ENCODE results near the gene SPATS2L.

SPATS2L gene

GRCh38 chr2:200411831-200412230 is 105.3 kb downstream of the SPATS2L start:
- no peak for DNase-seq (ENCODE audit: low spot score)

- no peak for DNase-seq (ENCODE audit: low spot score)
Observed at GRCh38 chr2:200414367-200414766, 107.9 kb downstream of the SPATS2L start.

DNA sequence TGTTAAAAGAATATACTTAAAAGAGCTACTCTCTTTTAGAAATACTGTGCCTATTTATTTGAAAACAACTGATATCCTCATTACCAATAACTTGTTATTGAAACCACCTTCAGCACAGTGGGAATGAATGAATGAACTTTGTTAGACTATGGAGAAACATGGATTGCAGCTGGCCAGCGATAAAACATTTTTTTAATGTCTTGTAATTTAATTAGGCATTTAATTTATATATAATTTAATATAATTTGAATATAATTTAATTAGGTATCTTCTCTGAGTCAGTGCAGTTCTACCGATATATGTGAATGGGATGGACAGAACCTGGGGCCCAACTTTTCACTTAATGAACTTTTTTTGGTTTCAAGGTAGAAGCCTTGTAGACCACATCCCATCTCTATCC is 109.0 kb downstream of the SPATS2L start:
- DNase-seq (ENCODE audit: low spot score): no peak

- DNase-seq (ENCODE audit: low spot score): no peak
Observed at GRCh38 chr2:200416878-200417277, 110.4 kb downstream of the SPATS2L start.

GRCh38 chr2:200417366-200417765 is 110.9 kb downstream of the SPATS2L start:
- DNase-seq (ENCODE audit: low spot score): no peak

DNA sequence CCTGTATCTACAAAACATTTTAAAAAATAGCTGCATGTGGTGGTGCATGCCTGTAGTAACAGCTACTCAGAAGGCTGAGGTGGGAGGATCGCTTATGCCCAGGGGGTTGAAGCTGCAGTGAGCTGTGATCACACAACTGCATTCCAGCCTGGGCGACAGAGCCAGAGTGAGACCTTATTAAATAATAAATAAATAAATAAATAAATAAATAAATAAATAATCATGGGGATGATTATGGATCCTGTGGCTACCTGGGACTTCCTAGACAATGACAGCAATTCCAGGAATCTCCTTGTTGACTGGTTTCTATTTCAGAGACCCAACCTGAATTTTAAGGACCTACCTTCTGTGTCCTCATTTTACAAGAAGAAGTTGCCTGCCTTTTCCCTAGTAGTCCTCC is 111.9 kb downstream of the SPATS2L start:
- no peak for DNase-seq (ENCODE audit: low spot score)

GRCh38 chr2:200419325-200419724 is 112.8 kb downstream of the SPATS2L start:
- no peak for DNase-seq (ENCODE audit: low spot score)

DNA sequence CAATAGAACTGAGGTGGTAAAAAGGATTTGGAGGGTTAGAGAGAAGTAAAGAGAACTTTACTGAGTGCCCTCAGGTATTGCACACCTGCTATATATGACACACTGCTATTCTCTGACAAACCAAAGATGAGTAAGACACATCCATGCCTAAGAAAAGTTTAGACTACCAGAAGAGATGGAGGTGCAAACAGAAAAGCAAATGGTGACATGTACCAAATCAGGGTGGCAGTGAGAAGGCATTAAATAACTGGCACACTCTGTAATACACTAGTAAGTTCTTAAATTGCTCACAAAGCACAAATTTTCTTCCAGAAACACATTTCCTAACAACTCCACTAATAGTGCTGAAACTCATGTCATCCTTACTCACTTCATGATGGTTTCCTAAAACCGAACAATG is 114.8 kb downstream of the SPATS2L start:
- DNase-seq (ENCODE audit: low spot score): no peak

DNA sequence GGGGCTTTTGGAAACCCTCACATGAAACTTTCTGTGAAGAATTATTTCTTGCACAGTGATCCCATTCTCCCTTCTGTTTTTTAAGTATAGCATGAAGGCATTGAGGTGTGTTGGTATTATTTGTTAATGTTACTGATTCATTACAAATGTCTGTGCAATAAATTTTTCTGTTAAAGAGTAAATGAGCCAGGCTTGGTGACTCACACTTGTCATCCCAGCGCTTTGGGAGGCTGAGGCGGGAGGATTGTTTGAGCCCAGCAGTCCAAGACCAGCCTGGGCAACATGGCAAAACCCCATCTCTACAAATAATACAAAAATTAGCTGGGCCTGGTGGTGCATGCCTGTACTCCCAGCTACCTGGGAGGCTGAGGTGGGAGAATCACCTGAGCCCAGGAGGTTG is 115.6 kb downstream of the SPATS2L start:
- no peak for DNase-seq (ENCODE audit: low spot score)

DNA sequence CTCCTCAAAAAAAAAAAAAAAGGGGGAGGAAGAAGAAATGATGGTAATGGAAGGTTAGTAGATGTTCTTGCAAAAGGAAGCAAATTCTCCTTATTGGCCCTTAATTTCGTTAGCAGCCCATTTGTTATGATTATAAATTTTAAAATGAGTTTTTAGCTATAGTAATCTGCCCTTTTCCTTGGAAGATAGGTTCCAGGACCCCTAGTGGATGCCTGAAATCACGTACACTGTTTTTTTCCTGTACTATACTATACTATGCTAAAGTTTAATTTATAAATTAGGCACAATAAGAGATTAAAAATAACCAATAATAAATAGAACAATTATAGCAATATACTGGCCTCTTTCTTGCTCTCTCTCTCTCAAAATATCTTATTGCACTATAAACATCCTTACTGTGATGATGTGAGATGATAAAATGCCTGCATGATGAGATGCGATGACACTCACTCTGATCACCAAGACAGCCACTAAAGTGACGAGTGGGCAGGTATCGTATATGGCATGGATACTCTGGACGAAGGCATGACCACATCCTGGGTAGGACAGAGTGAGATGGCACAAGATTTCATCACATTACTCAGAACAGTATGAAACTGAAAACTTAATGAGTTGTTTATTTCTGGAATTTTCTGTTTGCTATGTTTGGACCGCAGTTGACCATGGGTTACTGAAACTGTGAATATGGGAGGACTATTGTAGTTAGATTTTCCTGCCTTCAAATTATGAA is 116.2 kb downstream of the SPATS2L start:
- no peak for DNase-seq (ENCODE audit: low spot score)

GRCh38 chr2:200423541-200423940 is 117.0 kb downstream of the SPATS2L start:
- DNase-seq (ENCODE audit: low spot score): no peak

GRCh38 chr2:200425026-200425821 is 118.7 kb downstream of the SPATS2L start:
- DNase-seq (ENCODE audit: low spot score): no peak

GRCh38 chr2:200426754-200427153 is 120.3 kb downstream of the SPATS2L start:
- DNase-seq (ENCODE audit: low spot score): no peak

GRCh38 chr2:200428961-200429665 is 122.6 kb downstream of the SPATS2L start:
- no peak for DNase-seq (ENCODE audit: low spot score)

- no peak for DNase-seq (ENCODE audit: low spot score)
Observed at GRCh38 chr2:200430017-200430416, 123.5 kb downstream of the SPATS2L start.

GRCh38 chr2:200431996-200432705 is 125.7 kb downstream of the SPATS2L start:
- DNase-seq (ENCODE audit: low spot score): no peak

GRCh38 chr2:200435379-200435778 is 128.9 kb downstream of the SPATS2L start:
- no peak for DNase-seq (ENCODE audit: low spot score)

DNA sequence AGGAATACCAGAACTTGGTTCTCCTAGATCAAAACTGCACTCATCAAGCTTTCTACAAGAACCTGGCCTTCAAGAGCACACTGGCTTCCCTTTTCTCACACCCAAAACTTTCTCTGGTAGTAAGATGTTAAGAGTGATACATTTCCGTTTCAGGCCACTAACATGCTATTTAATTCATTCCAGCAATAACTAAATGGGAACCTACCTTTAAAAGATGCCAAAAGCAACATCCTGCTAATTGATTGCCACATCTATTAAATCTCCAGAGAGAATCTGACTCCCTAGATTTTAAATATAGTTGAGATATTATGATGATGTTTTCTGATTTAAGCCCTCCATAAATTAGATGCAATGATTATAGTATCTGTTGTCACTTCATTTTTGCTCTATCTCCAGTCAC is 131.8 kb downstream of the SPATS2L start:
- DNase-seq (ENCODE audit: low spot score): no peak

- no peak for DNase-seq (ENCODE audit: low spot score)
Observed at GRCh38 chr2:200438846-200439245, 132.4 kb downstream of the SPATS2L start.

GRCh38 chr2:200439981-200440380 is 133.5 kb downstream of the SPATS2L start:
- DNase-seq (ENCODE audit: low spot score): no peak

DNA sequence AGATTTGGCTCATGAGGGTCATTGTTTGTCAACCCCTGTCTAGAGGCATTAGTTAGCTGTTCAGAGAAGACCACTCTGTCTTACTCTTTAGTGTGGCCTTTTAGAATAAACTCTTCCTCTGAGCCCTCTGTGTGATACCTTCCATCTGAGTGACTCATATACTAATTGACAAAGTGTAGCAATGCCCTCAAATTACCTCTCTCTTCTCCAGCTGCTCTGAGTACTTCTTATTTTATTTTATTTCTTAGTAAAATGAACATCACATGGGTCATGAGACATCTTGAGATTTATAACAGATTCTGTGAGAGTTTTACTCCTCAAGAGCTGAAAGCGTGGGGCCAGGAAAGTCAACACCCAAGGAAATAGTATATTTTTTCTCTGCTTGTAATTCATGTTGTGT is 136.0 kb downstream of the SPATS2L start:
- DNase-seq (ENCODE audit: low spot score): no peak

GRCh38 chr2:200443376-200443775 is 136.9 kb downstream of the SPATS2L start:
- no peak for DNase-seq (ENCODE audit: low spot score)
